Measurements from ENCODE around the gene METAP2.
A peak's percentile ranks its signal among the peaks of the same experiment; 100 is the strongest.

The METAP2 gene

GRCh38 chr12:95494888-95495287 is 20.9 kb downstream of the METAP2 start:
- H3K4me3 ChIP-seq (ENCODE audit: low read depth, low read length): no peak overlapping the region
- POLR2A ChIA-PET: no interaction called here
- H3K36me3 ChIP-seq (ENCODE audit: control insufficient read depth in 2 of 2, insufficient read depth in 1 of 2, low read length in 2 of 2): peaks cover 88 to 91% of the 10 kb centered on the region in 2 experiments
- no peak for TF ChIP-seq ZNF37A (tag by site-specific recombination; IDR thresholded peaks at IDR 0.05)
- no peak for TF ChIP-seq ZNF366 (tag by site-specific recombination; conservative IDR thresholded peaks at IDR 0.05)
- TF ChIP-seq ZBTB48 (tag by site-specific recombination; IDR thresholded peaks at IDR 0.05): no peak
- TF ChIP-seq ZSCAN5A (tag by site-specific recombination; IDR thresholded peaks at IDR 0.05): no peak
- no peak for TF ChIP-seq ZNF654 (tag by site-specific recombination; IDR thresholded peaks at IDR 0.05; ENCODE audit: low read depth)
- TF ChIP-seq ZNF768 (tag by site-specific recombination; IDR thresholded peaks at IDR 0.05): no peak
- TF ChIP-seq ZNF280D (tag by site-specific recombination; IDR thresholded peaks at IDR 0.05): no peak
- TF ChIP-seq ZNF10 (tag by site-specific recombination; IDR thresholded peaks at IDR 0.05): no peak
- no peak for TF ChIP-seq GFI1B (tag by site-specific recombination; IDR thresholded peaks at IDR 0.05)
- no peak for TF ChIP-seq ZNF274 (IDR thresholded peaks at IDR 0.05; ENCODE audit: low read length)
- no peak for TF ChIP-seq ZNF274 (tag by site-specific recombination; IDR thresholded peaks at IDR 0.05; ENCODE audit: borderline replicate concordance)
- TF ChIP-seq ZNF701 (tag by site-specific recombination; IDR thresholded peaks at IDR 0.05): no peak
- TF ChIP-seq ZNF692 (tag by site-specific recombination; IDR thresholded peaks at IDR 0.05): no peak
- TF ChIP-seq HIC1 (tag by site-specific recombination; IDR thresholded peaks at IDR 0.05): no peak
- TF ChIP-seq ZNF830 (tag by site-specific recombination; IDR thresholded peaks at IDR 0.05; ENCODE audit: low read depth): no peak
- no peak for TF ChIP-seq ZNF175 (tag by site-specific recombination; IDR thresholded peaks at IDR 0.05)
- no peak for TF ChIP-seq ZNF184 (tag by site-specific recombination; IDR thresholded peaks at IDR 0.05)
- TF ChIP-seq ZNF239 (tag by site-specific recombination; IDR thresholded peaks at IDR 0.05): no peak
- no peak for TF ChIP-seq ZNF777 (tag by site-specific recombination; IDR thresholded peaks at IDR 0.05; ENCODE audit: borderline replicate concordance)
- CTCF ChIA-PET: no interaction called here
- no peak overlapping the region for H3K27ac ChIP-seq (ENCODE audit: extremely low read depth, low read depth, low read length)
- no peaks in the 10 kb centered on the region for H3K9me3 ChIP-seq (ENCODE audit: control insufficient read depth, insufficient read depth, low read depth, low read length)
- no peaks in the 10 kb centered on the region for H3K4me1 ChIP-seq (ENCODE audit: control insufficient read depth, insufficient read depth, low read length)

- Histone ChIP-seq H3K36me3 (ENCODE audit: control insufficient read depth in 2 of 2, insufficient read depth in 1 of 2, low read length in 2 of 2) (peaks cover 90 to 91% of the 10 kb centered on the region in 2 experiments), H3K27ac (ENCODE audit: extremely low read depth, low read depth, low read length) (no peak overlapping the region), H3K4me1 (ENCODE audit: control insufficient read depth, insufficient read depth, low read length) (no peaks in the 10 kb centered on the region), H3K4me3 (ENCODE audit: low read depth, low read length) (no peak overlapping the region), H3K9me3 (ENCODE audit: control insufficient read depth, insufficient read depth, low read depth, low read length) (no peaks in the 10 kb centered on the region)
- POLR2A ChIA-PET: no interaction called here
- TF ChIP-seq BCL11B (tag by site-specific recombination; IDR thresholded peaks at IDR 0.05; ENCODE audit: low read depth) (no peak), PRDM1 (tag by site-specific recombination; IDR thresholded peaks at IDR 0.05) (peak; percentile 72; the same call in 1 of the 2 replicates), YY1 (tag by site-specific recombination; IDR thresholded peaks at IDR 0.05) (no peak), ZNF112 (tag by site-specific recombination; IDR thresholded peaks at IDR 0.05) (no peak), ZNF394 (tag by site-specific recombination; IDR thresholded peaks at IDR 0.05; ENCODE audit: borderline replicate concordance) (no peak)
- CTCF ChIA-PET: no interaction called here
These were observed 21.5 kb downstream of the METAP2 start for GRCh38 chr12:95495433-95495832.

Data from HEK293 (cell line).